Measurements from ENCODE around the gene SPIRE2.
"Not testable (repeated sequence)": the region's sequence is repeated elsewhere in the genome, so short reads cannot be mapped to it uniquely, and the experiment has no call there.

Gene SPIRE2

GRCh38 chr16:89862732-89863131, 34.5 kb downstream of the SPIRE2 start:
- no peak for DNase-seq (ENCODE audit: low read depth in 4 of 4, low spot score in 1 of 4)

GRCh38 chr16:89863741-89864526, 35.7 kb downstream of the SPIRE2 start:
- DNase-seq (ENCODE audit: low read depth in 4 of 4, low spot score in 1 of 4): no peak

DNA sequence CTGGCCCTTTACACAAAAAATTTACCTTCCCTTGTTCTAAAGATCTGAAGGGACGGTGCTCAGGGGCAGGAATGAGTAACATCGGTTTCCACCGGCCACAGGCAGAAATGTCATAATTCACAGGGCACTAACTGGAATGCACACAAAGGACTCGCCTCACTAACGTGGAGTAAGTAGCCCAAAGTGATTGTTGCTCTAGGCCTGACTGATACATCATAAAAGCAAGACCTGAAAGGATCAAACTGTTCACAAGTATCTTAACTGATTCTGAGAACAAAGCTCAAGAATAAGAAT, 36.2 kb downstream of the SPIRE2 start:
- no peak for DNase-seq (ENCODE audit: low read depth in 4 of 4, low spot score in 1 of 4)

- no peak for DNase-seq (ENCODE audit: low read depth in 4 of 4, low spot score in 1 of 4)
These were observed 39.6 kb downstream of the SPIRE2 start for GRCh38 chr16:89867918-89868317.

GRCh38 chr16:89869911-89870310, 41.6 kb downstream of the SPIRE2 start:
- no peak for DNase-seq (ENCODE audit: low read depth in 4 of 4, low spot score in 1 of 4)

DNA sequence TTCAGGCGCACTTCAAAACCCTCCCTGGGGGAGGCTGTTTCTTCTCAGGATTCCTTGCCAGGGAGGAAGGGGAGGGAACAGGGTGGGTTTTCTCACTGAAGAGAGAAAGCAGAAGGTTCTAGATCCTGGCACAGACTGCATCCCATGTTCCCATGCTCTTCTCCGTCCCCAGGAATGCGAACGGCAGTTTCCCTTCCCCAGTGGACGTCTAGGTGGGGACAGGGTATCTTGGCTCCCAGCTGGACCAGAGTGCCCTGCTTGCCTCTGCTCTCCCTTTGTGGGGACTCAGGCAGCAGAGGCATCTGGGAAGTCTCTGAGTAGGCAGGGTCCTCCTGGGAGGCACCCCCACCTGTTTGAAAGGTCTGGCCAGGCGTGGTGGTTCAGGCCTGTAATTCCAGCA, 42.2 kb downstream of the SPIRE2 start:
- no peak for DNase-seq (ENCODE audit: low read depth in 4 of 4, low spot score in 1 of 4)

DNA sequence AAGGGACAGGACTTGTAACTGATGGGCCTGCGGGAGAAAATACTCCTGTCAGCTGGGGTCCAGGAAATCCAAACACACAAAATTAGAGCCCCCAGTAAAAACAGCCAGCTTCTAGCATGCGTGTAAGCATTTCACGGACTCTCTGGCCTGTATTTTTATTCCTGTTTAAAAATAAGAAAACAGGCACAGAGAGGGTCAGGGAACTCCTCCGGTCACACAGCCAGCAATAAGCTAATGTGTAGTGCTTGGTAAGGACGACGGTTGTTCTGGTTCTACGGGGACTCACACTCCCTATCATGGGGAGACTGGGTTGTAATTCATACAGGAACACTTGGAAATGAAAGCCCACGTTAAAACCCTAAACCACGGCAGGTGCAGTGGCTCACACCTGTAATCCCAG, 43.6 kb downstream of the SPIRE2 start:
- no peak for DNase-seq (ENCODE audit: low read depth in 4 of 4, low spot score in 1 of 4)

DNA sequence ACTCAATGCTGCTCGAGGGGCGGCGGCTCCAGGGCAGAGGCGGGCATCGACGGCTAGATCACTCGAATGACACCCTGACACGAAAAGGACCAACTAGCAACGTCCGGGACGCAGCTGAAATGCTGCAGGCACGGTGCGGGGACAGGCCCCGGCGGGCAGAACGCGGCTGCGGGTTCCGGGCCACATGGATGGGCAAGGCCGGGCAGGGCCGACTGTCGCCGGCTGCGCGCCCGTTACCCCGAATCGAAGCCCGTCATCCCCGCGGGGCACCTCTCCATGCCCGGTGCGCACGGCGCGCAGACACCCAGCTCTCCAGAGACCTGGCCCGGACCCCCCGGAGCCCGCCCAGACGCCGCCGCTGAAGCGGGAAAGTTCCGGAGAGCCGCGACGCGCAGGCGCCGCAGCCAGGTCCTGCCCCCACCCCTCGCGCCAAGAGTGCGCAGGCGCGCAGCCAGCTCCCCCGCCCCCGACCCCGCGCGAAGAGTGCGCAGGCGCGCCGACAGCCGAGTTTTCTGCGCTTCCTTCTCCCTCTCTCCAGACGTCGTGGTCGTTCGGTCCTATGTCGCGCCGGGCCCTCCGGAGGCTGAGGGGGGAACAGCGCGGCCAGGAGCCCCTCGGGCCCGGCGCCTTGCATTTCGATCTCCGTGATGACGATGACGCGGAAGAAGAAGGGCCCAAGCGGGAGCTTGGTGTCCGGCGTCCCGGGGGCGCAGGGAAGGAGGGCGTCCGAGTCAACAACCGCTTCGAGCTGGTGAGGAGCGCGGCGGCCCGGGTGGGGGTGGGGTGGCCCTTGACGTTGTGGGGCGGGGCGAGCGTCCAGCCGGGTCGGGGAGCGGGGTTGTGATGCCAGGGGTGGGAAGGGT, 45.1 kb downstream of the SPIRE2 start, which contains the start of gene TCF25:
TSS of gene TCF25 (plus strand) at position 484 of the 863 bp plus-strand sequence. CDS start at position 560, 76 bp downstream.
- peak; percentile 73 to 83 (median 78) for DNase-seq (ENCODE audit: low read depth in 4 of 4, low spot score in 1 of 4)

DNA sequence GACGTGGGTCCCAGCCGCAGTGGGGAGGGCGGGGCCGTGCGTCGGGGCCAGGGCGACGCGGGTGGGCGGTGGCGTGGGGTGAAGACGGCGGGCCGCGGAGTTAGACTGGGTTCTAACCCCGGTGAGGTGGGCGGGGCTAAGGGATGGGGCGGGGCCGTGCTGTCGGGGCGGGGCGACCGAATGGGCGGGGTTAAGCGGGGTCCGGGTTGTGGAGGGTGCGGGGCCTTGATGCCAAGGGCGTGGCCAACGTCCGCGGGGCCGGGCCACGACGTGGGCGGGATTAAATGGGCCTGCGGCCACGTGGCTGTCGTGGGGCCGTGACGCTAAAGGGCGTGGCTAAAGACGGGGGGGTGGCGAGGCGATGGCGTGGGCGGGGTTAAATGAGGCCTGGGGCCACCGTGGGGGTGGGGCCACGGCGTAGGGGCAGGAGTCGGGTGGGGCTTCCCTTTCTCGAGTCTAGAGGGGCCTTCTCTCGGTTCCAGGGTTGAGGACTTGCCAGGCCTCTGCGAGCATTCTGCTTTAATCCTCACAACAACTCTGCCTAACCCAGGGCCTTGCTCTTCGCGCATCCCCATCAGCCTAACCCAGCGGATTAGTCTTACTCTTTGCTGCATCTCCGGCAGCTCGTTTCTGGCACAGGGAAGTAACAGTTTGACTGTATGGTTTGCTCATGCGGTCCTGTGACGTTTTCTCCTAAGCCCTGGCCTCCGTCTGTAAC, 45.9 kb downstream of the SPIRE2 start:
- DNase-seq (ENCODE audit: low read depth in 4 of 4, low spot score in 1 of 4): peak; percentile 91 to 98 (median 95)

GRCh38 chr16:89879123-89879522, 50.8 kb downstream of the SPIRE2 start:
- not testable (repeated sequence) for DNase-seq (ENCODE audit: low read depth in 4 of 4, low spot score in 1 of 4)

GRCh38 chr16:89880477-89881367, 52.4 kb downstream of the SPIRE2 start:
- DNase-seq (ENCODE audit: low read depth in 4 of 4, low spot score in 1 of 4): no peak

DNA sequence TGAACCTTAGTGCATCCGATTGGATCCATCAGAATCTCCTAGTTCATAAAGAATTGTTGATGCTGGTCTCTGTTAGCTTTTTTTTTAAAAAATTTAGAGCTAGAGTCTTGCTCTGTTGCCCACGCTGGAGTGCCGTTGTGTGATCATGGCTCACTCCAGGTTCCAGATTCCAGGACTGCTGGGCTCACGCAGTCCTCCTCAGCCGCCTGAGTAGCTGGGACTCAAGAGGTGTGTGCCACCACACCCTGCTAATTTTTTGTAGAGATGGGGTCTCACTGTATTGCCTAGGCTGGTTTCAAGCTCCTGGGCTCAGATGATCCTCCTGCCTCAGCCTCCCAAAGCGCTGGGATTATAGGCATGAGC, 53.1 kb downstream of the SPIRE2 start:
- DNase-seq (ENCODE audit: low read depth in 4 of 4, low spot score in 1 of 4): no peak

- no peak for DNase-seq (ENCODE audit: low read depth in 4 of 4, low spot score in 1 of 4)
These were observed 55.2 kb downstream of the SPIRE2 start for GRCh38 chr16:89883346-89884040.

GRCh38 chr16:89884041-89884421, 55.8 kb downstream of the SPIRE2 start:
- no peak for DNase-seq (ENCODE audit: low read depth in 4 of 4, low spot score in 1 of 4)

- no peak for DNase-seq (ENCODE audit: low read depth in 4 of 4, low spot score in 1 of 4)
These were observed 59.0 kb downstream of the SPIRE2 start for GRCh38 chr16:89887243-89887642.

- peak in 2 of 4 experiments; percentile 17 to 24 for DNase-seq (ENCODE audit: low read depth in 4 of 4, low spot score in 1 of 4)
These were observed 61.9 kb downstream of the SPIRE2 start for GRCh38 chr16:89890200-89890599.

GRCh38 chr16:89890886-89891657, 62.8 kb downstream of the SPIRE2 start:
- no peak for DNase-seq (ENCODE audit: low read depth in 4 of 4, low spot score in 1 of 4)

DNA sequence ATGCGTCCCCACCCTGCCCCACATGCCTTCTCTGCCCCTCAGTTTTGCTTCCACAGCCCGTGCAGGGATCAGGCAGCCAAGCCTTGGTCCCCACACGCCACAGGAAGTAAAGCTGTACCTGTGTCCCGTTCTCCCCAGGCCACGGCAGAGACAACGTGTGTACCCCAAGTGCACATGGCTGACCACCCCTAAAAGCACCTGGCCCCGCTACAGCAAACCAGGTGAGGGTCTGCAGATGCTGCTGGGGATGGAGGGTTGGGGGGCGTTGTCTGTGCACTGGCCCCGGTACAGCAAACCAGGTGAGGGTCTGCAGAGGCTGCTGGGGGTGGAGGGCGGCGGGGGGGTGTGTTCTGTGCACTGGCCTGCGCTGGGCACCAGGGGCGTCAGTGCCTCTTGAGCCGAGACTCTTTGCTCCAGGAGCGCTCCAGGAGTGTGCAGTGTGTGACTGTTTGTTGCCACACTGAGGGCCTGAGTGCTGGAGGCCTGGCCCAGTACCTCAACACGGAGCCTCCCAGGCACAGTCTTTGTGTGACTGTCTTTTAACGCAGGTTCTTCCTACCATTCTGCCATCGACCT, 63.9 kb downstream of the SPIRE2 start:
- no peak for DNase-seq (ENCODE audit: low read depth in 4 of 4, low spot score in 1 of 4)

DNA sequence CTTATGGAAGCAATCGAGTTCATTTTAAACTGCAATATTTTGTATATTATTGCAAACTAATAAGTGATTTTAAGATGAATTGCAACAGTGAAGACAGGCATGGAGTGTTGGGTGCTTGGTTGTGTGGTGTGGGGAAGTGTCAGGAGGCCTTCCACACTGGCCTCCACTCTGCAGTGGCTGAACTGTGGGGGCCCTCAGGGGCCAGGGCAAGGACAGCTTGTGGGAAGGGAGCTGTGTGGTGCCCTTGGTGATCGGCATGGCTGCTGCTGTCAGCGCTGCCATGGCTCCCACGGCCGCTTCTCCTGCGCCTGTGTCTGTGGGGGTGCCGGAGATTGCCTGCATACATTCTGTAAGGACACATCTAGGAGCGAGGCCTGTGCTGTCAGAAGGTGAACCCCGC, 64.4 kb downstream of the SPIRE2 start:
- DNase-seq (ENCODE audit: low read depth in 4 of 4, low spot score in 1 of 4): no peak

Measured in stimulated activated CD4-positive, alpha-beta T cell treated with anti-CD3 and anti-CD28 coated beads, Interleukin-1b, Interleukin-23, amount 100 ng/mL, for 24 hours (primary cell).